Right atrium auricular region (tissue), 2 donors: Measurements from ENCODE around the gene TMEM51. TPM values are rescaled to one million over a fixed set of nuclear protein-coding genes. Genes with fewer than 3 reads are reported as not detected.

Experiments used
- DNase-seq: peaks from one replicate; pipeline ENCODE4 v3.0.0-alpha.2; 2019; ENCODE audit warnings: low spot score
- H3K27ac ChIP-seq, 2 donors: fragments of 200-600 bp; sonication (generic); 1 replicate in 1 of 2; 2 replicates in 1 of 2; pipeline ENCODE4 v1.5.1; 2016 to 2019
- H3K27me3 ChIP-seq, 2 donors: fragments of 200-600 bp; sonication (generic); one replicate each; pipeline versions ENCODE4 v1.5.1 to v1.6.0; 2017 to 2019
- H3K36me3 ChIP-seq: fragments of 200-600 bp; sonication (generic); one replicate; pipeline ENCODE4 v1.5.1; 2016
- H3K4me1 ChIP-seq, 2 donors: fragments of 200-600 bp; sonication (generic); one replicate each; pipeline versions ENCODE4 v1.5.1 to v1.6.0; 2017 to 2019
- H3K4me3 ChIP-seq, 2 donors: fragments of 200-600 bp; sonication (generic); 1 replicate in 1 of 2; 2 replicates in 1 of 2; pipeline ENCODE4 v1.5.1; 2017 to 2019; ENCODE audit warnings: mild to moderate bottlenecking in 1 of 2, moderate library complexity in 1 of 2
- H3K9me3 ChIP-seq, 2 donors: fragments of 200-600 bp; sonication (generic); one replicate each; pipeline ENCODE4 v1.5.1; 2019
- CTCF ChIP-seq, 2 donors: fragments of 200-600 bp; sonication (generic); IDR thresholded peaks; one replicate each; pipeline ENCODE4 v1.5.1; 2019; ENCODE audit warnings: antibody characterized with exemption in 2 of 2
- total RNA-seq, 2 donors: library from RNA; depleted of rRNA; stranded (reverse); fragments of >200 nt; gene quantifications; one replicate each; pipeline ENCODE4 v1.1.0, GENCODE V29; 2016

Gene TMEM51
- total RNA-seq, 2 donors from 2014 or later = 3.2 to 6.6 TPM

DNA sequence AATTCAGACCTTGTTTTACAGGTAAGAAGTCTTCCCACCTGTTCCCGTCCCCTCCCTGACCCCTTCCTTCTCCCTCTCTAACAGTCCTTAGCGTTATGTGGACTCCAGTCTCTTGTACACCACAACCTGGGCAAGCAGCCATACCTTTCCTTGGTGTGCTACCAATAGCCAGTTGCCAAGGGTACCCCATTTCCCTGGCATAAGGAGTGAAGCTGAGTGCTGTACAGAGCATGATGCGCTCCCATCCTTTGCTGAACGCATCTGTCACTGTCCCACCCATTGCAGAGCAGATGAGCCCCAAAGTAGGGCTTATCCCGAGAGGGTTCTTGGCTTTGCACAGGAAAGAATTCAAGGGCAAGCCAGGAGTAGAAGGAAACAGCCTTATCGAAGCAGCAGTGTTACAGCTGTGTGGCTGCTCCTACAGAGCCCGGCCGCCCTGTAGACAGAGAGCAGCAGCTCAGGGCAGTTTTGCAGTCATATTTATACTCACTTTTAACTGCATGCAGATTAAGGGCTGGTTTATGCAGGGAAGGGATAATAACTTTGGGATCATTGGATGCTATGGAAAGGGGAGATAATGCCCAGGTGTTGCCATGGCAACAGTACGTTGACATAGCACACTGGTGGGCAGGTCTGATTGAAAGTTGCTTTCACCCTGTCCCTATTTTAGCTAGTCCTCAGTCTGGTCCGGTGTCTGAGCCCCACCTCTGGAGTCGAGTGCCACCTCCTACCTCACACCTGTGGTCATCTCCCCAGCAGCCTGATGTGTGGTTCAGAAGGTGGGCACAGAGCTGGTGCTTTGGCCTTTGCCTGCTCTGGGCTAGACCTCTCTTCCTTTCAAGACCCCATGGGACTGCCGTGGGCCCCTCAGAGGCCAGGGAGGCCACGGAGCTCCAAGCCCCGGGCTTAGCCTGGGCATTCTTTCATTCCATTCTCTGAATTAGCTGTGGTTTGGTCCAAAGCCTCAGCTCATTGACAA is 98.6 kb downstream of the TMEM51 start:
- TF ChIP-seq CTCF (IDR thresholded peaks at IDR 0.05) = no peak
- Histone ChIP-seq H3K4me1 (peaks cover 0 to 5% of the 10 kb centered on the region in 2 donors), H3K9me3 (no peaks in the 10 kb centered on the region), H3K4me3 (no peak overlapping the region), H3K27me3 (no peaks in the 10 kb centered on the region), H3K36me3 (no peaks in the 10 kb centered on the region), H3K27ac (no peak overlapping the region)
- DNase-seq = no peak

DNA sequence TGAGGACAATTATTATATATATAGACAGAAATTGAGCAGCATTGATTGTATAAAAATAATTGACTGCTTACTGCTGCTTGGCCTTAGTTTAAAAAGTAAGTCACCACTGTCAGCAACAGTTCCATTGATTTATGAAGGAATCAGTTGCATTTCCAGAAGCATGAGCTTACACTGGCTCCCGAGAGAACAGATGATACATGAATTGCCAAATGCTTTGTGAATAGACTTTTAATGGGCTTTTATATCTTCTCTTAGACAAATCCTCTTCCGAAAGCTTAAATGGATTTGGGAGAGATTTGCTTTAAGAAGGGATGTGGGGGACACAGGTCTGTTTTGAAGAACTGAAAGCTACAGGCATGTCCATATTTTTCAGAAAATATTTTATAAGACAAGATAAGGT is 101.0 kb downstream of the TMEM51 start:
- TF ChIP-seq CTCF (IDR thresholded peaks at IDR 0.05) = no peak
- Histone ChIP-seq H3K4me3 (no peak overlapping the region), H3K27me3 (no peaks in the 10 kb centered on the region), H3K9me3 (no peaks in the 10 kb centered on the region), H3K36me3 (no peaks in the 10 kb centered on the region), H3K4me1 (no peaks in the 10 kb centered on the region), H3K27ac (no peak overlapping the region)
- no peak for DNase-seq

DNA sequence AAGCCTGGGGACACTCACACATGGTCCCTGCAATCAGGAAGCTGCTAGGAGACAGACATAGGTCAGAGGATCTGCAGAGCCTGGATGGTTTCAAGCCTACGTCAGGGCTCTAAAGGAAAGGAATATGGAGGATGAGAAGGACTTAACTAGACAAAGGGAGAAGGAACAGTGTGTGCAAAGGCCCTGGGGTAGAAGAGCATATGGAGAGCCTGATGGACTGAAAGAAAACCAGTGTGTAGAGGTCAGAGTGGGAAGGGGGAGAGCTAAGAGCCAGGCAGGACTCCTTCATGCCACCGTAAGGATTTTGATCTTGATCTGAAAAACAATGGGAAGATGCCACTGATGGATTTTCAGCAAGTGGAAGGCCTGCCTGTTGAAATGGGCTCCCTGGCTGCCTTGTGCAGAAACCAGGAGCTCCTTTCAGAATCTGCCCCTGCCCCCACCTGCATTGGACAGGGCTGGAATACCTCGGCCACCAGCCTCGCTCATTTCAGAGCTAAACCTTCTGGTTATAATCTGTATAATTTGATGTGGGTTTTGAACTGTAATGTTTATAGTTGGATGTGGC is 102.1 kb downstream of the TMEM51 start:
- TF ChIP-seq CTCF (IDR thresholded peaks at IDR 0.05) = no peak
- no peak overlapping the region for H3K4me3 ChIP-seq

DNA sequence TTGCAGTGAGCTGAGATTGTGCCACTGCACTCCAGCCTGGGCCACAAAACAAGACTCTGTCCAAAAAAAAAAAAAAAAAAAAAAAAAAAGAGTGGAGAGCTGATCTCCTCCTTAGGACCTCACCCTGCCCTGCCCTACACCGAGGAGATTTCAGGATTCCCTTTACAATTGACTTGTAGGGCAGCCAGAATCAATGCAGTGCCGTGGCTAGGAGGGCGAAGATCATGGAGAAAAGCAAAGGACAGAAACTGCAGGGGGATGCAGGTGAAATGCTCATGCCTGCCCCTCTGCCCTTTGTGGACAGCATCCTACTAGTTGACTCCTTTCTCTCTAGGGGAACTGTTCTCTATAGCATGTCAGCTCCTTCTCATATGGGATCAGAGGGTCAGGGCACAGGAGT is 103.0 kb downstream of the TMEM51 start:
- H3K4me3 ChIP-seq = no peak overlapping the region
- peaks cover 0 to 19% of the 10 kb centered on the region in 2 donors for H3K4me1 ChIP-seq
- no peak overlapping the region for H3K27ac ChIP-seq
- DNase-seq = peak; percentile 47
- TF ChIP-seq CTCF (IDR thresholded peaks at IDR 0.05) = no peak
- no peaks in the 10 kb centered on the region for H3K36me3 ChIP-seq
- H3K27me3 ChIP-seq = no peaks in the 10 kb centered on the region
- H3K9me3 ChIP-seq = no peaks in the 10 kb centered on the region

More for the DNA sequence above, 102.1 kb downstream of the TMEM51 start:
- Histone ChIP-seq H3K9me3 (no peaks in the 10 kb centered on the region), H3K36me3 (no peaks in the 10 kb centered on the region), H3K4me1 (peaks cover 0 to 11% of the 10 kb centered on the region in 2 donors), H3K27ac (no peak overlapping the region), H3K27me3 (no peaks in the 10 kb centered on the region)
- peak; percentile 32 for DNase-seq

- Histone ChIP-seq H3K9me3 (no peaks in the 10 kb centered on the region), H3K27me3 (no peaks in the 10 kb centered on the region), H3K4me1 (peaks cover 0 to 22% of the 10 kb centered on the region in 2 donors), H3K4me3 (no peak overlapping the region), H3K36me3 (no peaks in the 10 kb centered on the region), H3K27ac (no peak overlapping the region)
- TF ChIP-seq CTCF (IDR thresholded peaks at IDR 0.05) = no peak
- peak; percentile 49 for DNase-seq
Measured at GRCh38 chr1:15257309-15257708, 103.8 kb downstream of the TMEM51 start.
